B cell (primary cell): ENCODE measurements around the gene PKP2. TPM values are rescaled to one million over a fixed set of nuclear protein-coding genes. Genes with fewer than 3 reads are reported as not detected.

Source experiments
- ATAC-seq: fragments of 200-7000 bp; cut with Tn5 transposase; one replicate; pipeline ENCODE4 v1.10.0; 2021; ENCODE audit warnings: low read depth, mild to moderate bottlenecking, moderate number of reproducible peaks, moderate library complexity
- CTCF ChIA-PET: fragments of 350-600 bp; sonication (Branson Sonifier 250); formaldehyde crosslinking; loops from one replicate; lab custom pipeline; 2021; ENCODE audit warnings: antibody characterized with exemption, inconsistent platforms; lab: Charles Lee
- POLR2A ChIA-PET: fragments of 350-600 bp; sonication (Branson Sonifier 250); formaldehyde crosslinking; loops from one replicate; lab custom pipeline; 2021; ENCODE audit warnings: antibody characterized with exemption; lab: Charles Lee
- DNase-seq: peaks from one replicate; pipeline ENCODE4 v3.0.0; 2013
- H2AFZ ChIP-seq: 2 replicates; pipeline ENCODE4 v1.6.1; 2012; ENCODE audit warnings: mild to moderate bottlenecking, low read depth, low read length; ENCODE audit not compliant: insufficient read depth, poor library complexity, severe bottlenecking
- H3K27ac ChIP-seq, 2 donors: 1 replicate in 1 of 2; 2 replicates in 1 of 2; pipeline ENCODE4 v1.5.1; 2012 to 2013; ENCODE audit warnings: low read length in 2 of 2, mild to moderate bottlenecking in 2 of 2, moderate library complexity in 1 of 2
- H3K27me3 ChIP-seq, 4 experiments: fragments of 200-600 bp in 1 of 4; sonication (generic) in 1 of 4; replicated peaks in 1 of 4; 1 replicate in 2 of 4; 2 replicates in 2 of 4; pipeline versions ENCODE4 v1.6.1 to v1.7.0; 2013 to 2016; ENCODE audit warnings: low read length in 3 of 4, mild to moderate bottlenecking in 2 of 4, mixed read lengths in 1 of 4, moderate library complexity in 1 of 4; ENCODE audit not compliant: insufficient read depth in 4 of 4, control insufficient read depth in 3 of 4; ENCODE audit errors: control extremely low read depth in 1 of 4
- H3K36me3 ChIP-seq, 2 experiments: replicated peaks in 1 of 2; 1 replicate in 1 of 2; 2 replicates in 1 of 2; pipeline versions ENCODE4 v1.6.1 to v1.7.1; 2013; ENCODE audit warnings: low read length in 1 of 2; ENCODE audit not compliant: insufficient read depth in 2 of 2, control insufficient read depth in 1 of 2; ENCODE audit errors: control extremely low read depth in 1 of 2, extremely low read depth in 1 of 2
- H3K4me1 ChIP-seq, 2 donors: fragments of 200-600 bp in 1 of 2; sonication (generic) in 1 of 2; 1 replicate in 1 of 2; 2 replicates in 1 of 2; pipeline versions ENCODE4 v1.5.1 to v1.6.1; 2013 to 2017; ENCODE audit warnings: low read length in 2 of 2; ENCODE audit not compliant: control insufficient read depth in 2 of 2, insufficient read depth in 2 of 2
- H3K4me2 ChIP-seq: replicated peaks from 2 replicates; pipeline ENCODE3; 2012; ENCODE audit warnings: mild to moderate bottlenecking, low read depth, low read length; ENCODE audit not compliant: poor library complexity, severe bottlenecking
- H3K4me3 ChIP-seq, 5 experiments: fragments of 200-600 bp in 1 of 5; sonication (generic) in 1 of 5; 1 replicate in 3 of 5; 2 replicates in 2 of 5; pipeline versions ENCODE4 v1.5.1 to v1.7.0; 2011 to 2016; ENCODE audit warnings: low read length in 4 of 5, mild to moderate bottlenecking in 4 of 5, low read depth in 2 of 5, control low read depth in 1 of 5, moderate library complexity in 1 of 5; ENCODE audit not compliant: insufficient read depth in 1 of 5; ENCODE audit errors: control extremely low read depth in 1 of 5, extremely low read depth in 1 of 5
- H3K79me2 ChIP-seq: fragments of 200-600 bp; sonication (generic); one replicate; pipeline ENCODE4 v1.6.0; 2016; ENCODE audit warnings: low read length; ENCODE audit not compliant: control insufficient read depth, insufficient read depth
- H3K9ac ChIP-seq: fragments of 200-600 bp; sonication (generic); 2 replicates; pipeline ENCODE4 v1.6.1; 2017; ENCODE audit warnings: mild to moderate bottlenecking, low read length, moderate library complexity
- H3K9me3 ChIP-seq, 3 donors: one replicate each; pipeline versions ENCODE4 v1.6.1 to v1.7.1; 2013; ENCODE audit warnings: low read length in 2 of 3; ENCODE audit not compliant: control insufficient read depth in 2 of 3, insufficient read depth in 1 of 3; ENCODE audit errors: control extremely low read depth in 1 of 3
- H4K20me1 ChIP-seq: 2 replicates; pipeline ENCODE4 v1.6.0; 2012; ENCODE audit warnings: mild to moderate bottlenecking, low read length; ENCODE audit not compliant: insufficient read depth, control insufficient read depth, poor library complexity, severe bottlenecking
- H3K27ac Mint-ChIP-seq: one replicate; pipeline ENCODE4 v1.8.0; 2021; ENCODE audit warnings: mixed read lengths
- H3K27me3 Mint-ChIP-seq: one replicate; pipeline ENCODE4 v1.8.0; 2021; ENCODE audit warnings: mixed read lengths
- H3K4me1 Mint-ChIP-seq: one replicate; pipeline ENCODE4 v1.8.0; 2021; ENCODE audit warnings: mixed read lengths
- H3K4me3 Mint-ChIP-seq: one replicate; pipeline ENCODE4 v1.8.0; 2021; ENCODE audit warnings: mixed read lengths
- H3K9me3 Mint-ChIP-seq: one replicate; pipeline ENCODE4 v1.8.0; 2022; ENCODE audit warnings: mixed read lengths; ENCODE audit not compliant: insufficient read depth
- CTCF ChIP-seq: fragments of 200-600 bp; IDR thresholded peaks from one replicate; pipeline ENCODE4 v1.8.0; 2022; ENCODE audit warnings: antibody characterized with exemption, mild to moderate bottlenecking
- EZH2 ChIP-seq: IDR thresholded peaks from 2 replicates; pipeline ENCODE4 v1.6.1; 2012; ENCODE audit warnings: borderline replicate concordance, low read depth, mild to moderate bottlenecking, moderate library complexity, low read length; ENCODE audit not compliant: insufficient read depth, poor library complexity, severe bottlenecking
- WGBS: methylation state at CpG from one replicate; pipeline ENCODE4 v1.1.5; 2013; ENCODE audit warnings: missing lambda C conversion rate; ENCODE audit not compliant: insufficient coverage; 5-methylcytosine and 5-hydroxymethylcytosine counted together
- intact Hi-C: fragments of 100-400 bp; cut with micrococcal nuclease; formaldehyde crosslinking; loops from one replicate; pipeline ENCODE4 v1.10.0; 2022
- polyA plus RNA-seq: library from polyadenylated mRNA; depleted of rRNA; stranded (reverse); fragments of >200 nt; gene quantifications from 2 replicates; pipeline ENCODE4 v1.2.3, GENCODE V29; 2012
- total RNA-seq, 2 donors: library from RNA; stranded (reverse); fragments of 120-200 nt in 1 of 2; gene quantifications; 1 replicate in 1 of 2; 2 replicates in 1 of 2; pipeline versions ENCODE4 v1.2.3 to v1.2.4, GENCODE V29; 2013 to 2022

Gene PKP2
- total and polyA plus RNA-seq, 2 donors (not counting 1 experiment from before 2014, with no cell fraction given): not detected

GRCh38 chr12:32822344-32822743, 74.2 kb downstream of the PKP2 start:
- no peaks in the 10 kb centered on the region for H3K9me3 ChIP-seq
- no peaks in the 10 kb centered on the region for H4K20me1 ChIP-seq
- CTCF ChIA-PET: no interaction called here
- no peak overlapping the region for H3K9ac ChIP-seq
- Mint-ChIP-seq H3K4me3 (no peak overlapping the region), H3K27me3 (peaks cover 8% of the 10 kb centered on the region), H3K4me1 (no peaks in the 10 kb centered on the region), H3K9me3 (no peaks in the 10 kb centered on the region), H3K27ac (no peak overlapping the region)
- no peak for TF ChIP-seq EZH2
- no peak overlapping the region for H3K4me2 ChIP-seq
- H3K27ac ChIP-seq: no peak overlapping the region
- H3K4me3 ChIP-seq: no peak overlapping the region
- WGBS: 90% methylated on average over 2 of the region's 5 CpGs
- peaks cover 0 to 8% (median 0%) of the 10 kb centered on the region in 4 experiments for H3K27me3 ChIP-seq
- no peaks in the 10 kb centered on the region for H3K79me2 ChIP-seq
- ATAC-seq (no peak), DNase-seq (no peak)
- intact Hi-C loops: no loop called here
- POLR2A ChIA-PET: no interaction called here
- no peaks in the 10 kb centered on the region for H3K4me1 ChIP-seq
- no peaks in the 10 kb centered on the region for H3K36me3 ChIP-seq
- H2AFZ ChIP-seq: no peak overlapping the region

GRCh38 chr12:32821710-32822109, 74.9 kb downstream of the PKP2 start:
- Histone ChIP-seq H2AFZ (no peak overlapping the region), H3K79me2 (no peaks in the 10 kb centered on the region), H3K4me1 (no peaks in the 10 kb centered on the region), H3K9ac (no peak overlapping the region), H3K27me3 (peaks cover 0 to 8% (median 0%) of the 10 kb centered on the region in 4 experiments), H3K4me3 (no peak overlapping the region), H3K36me3 (no peaks in the 10 kb centered on the region), H3K9me3 (no peaks in the 10 kb centered on the region), H3K4me2 (no peak overlapping the region), H3K27ac (no peak overlapping the region), H4K20me1 (no peaks in the 10 kb centered on the region)
- H3K27ac Mint-ChIP-seq: no peak overlapping the region
- no peaks in the 10 kb centered on the region for H3K4me1 Mint-ChIP-seq
- ChIA-PET CTCF (no interaction called here), POLR2A (no interaction called here)
- WGBS: no CpG with 5 or more reads among the region's 2 CpGs
- ATAC-seq (no peak), DNase-seq (no peak)
- no peaks in the 10 kb centered on the region for H3K9me3 Mint-ChIP-seq
- H3K4me3 Mint-ChIP-seq: no peak overlapping the region
- H3K27me3 Mint-ChIP-seq: peaks cover 5% of the 10 kb centered on the region
- intact Hi-C loops: no loop called here
- TF ChIP-seq CTCF (no peak), EZH2 (no peak)
